H9 (cell line): ENCODE results near the gene EIF4E3. TPM values are rescaled to one million over a fixed set of nuclear protein-coding genes. Genes with fewer than 3 reads are reported as not detected.

ENCODE experiments used
- DNase-seq: peaks from one replicate; pipeline ENCODE4 v3.0.0-alpha.2; 2017
- H2AFZ ChIP-seq: one replicate; pipeline ENCODE4 v1.6.1; 2013; ENCODE audit warnings: mild to moderate bottlenecking, low read length, control low read depth, moderate library complexity
- H2AK5ac ChIP-seq: 2 replicates; pipeline ENCODE4 v1.6.1; 2013; ENCODE audit warnings: low read length, control low read depth, mixed read lengths; ENCODE audit not compliant: insufficient read length
- H2BK120ac ChIP-seq: one replicate; pipeline ENCODE4 v1.6.1; 2013; ENCODE audit warnings: low read depth, mild to moderate bottlenecking, low read length, control low read depth, inconsistent platforms; ENCODE audit not compliant: poor library complexity, severe bottlenecking
- H2BK12ac ChIP-seq: 2 replicates; pipeline ENCODE4 v1.6.1; 2013; ENCODE audit warnings: low read length, control low read depth, mixed read lengths, low read depth; ENCODE audit not compliant: insufficient read length
- H2BK15ac ChIP-seq: 2 replicates; pipeline ENCODE4 v1.6.1; 2013; ENCODE audit warnings: low read depth, low read length, control low read depth
- H2BK20ac ChIP-seq: one replicate; pipeline ENCODE4 v1.6.1; 2013; ENCODE audit warnings: low read depth, mild to moderate bottlenecking, low read length, control low read depth, inconsistent platforms; ENCODE audit not compliant: poor library complexity, severe bottlenecking
- H2BK5ac ChIP-seq: 2 replicates; pipeline ENCODE4 v1.6.1; 2013; ENCODE audit warnings: low read length, control low read depth, mixed read lengths; ENCODE audit not compliant: insufficient read length
- H3K14ac ChIP-seq: 2 replicates; pipeline ENCODE4 v1.6.1; 2013; ENCODE audit warnings: low read length, control low read depth; ENCODE audit not compliant: insufficient read depth
- H3K18ac ChIP-seq: 2 replicates; pipeline ENCODE4 v1.6.1; 2013; ENCODE audit warnings: low read depth, mild to moderate bottlenecking, mixed read lengths, low read length, control low read depth; ENCODE audit not compliant: insufficient read length
- H3K23ac ChIP-seq: 2 replicates; pipeline ENCODE4 v1.6.1; 2013; ENCODE audit warnings: low read length, control low read depth, mixed read lengths, low read depth; ENCODE audit not compliant: insufficient read length
- H3K23me2 ChIP-seq: 2 replicates; pipeline ENCODE4 v1.6.1; 2013; ENCODE audit warnings: low read depth, mild to moderate bottlenecking, mixed read lengths, low read length, control low read depth; ENCODE audit not compliant: insufficient read length, poor library complexity, severe bottlenecking
- H3K27ac ChIP-seq: 2 replicates; pipeline ENCODE4 v1.5.1; 2013; ENCODE audit warnings: low read length, control low read depth, mixed read lengths, low read depth; ENCODE audit not compliant: insufficient read length
- H3K27me3 ChIP-seq: 2 replicates; pipeline ENCODE4 v1.6.1; 2013; ENCODE audit warnings: low read length, control low read depth, inconsistent platforms; ENCODE audit not compliant: insufficient read depth
- H3K4ac ChIP-seq: 2 replicates; pipeline ENCODE4 v1.6.1; 2013; ENCODE audit warnings: low read depth, mild to moderate bottlenecking, control low read depth, inconsistent platforms, low read length, moderate library complexity
- H3K4me1 ChIP-seq: 2 replicates; pipeline ENCODE4 v1.6.1; 2013; ENCODE audit warnings: low read length, control low read depth, inconsistent platforms; ENCODE audit not compliant: insufficient read depth
- H3K4me2 ChIP-seq: 2 replicates; pipeline ENCODE4 v1.6.1; 2013; ENCODE audit warnings: low read length, control low read depth, mixed read lengths; ENCODE audit not compliant: insufficient read length, insufficient read depth
- H3K56ac ChIP-seq: 2 replicates; pipeline ENCODE4 v1.6.1; 2013; ENCODE audit warnings: low read depth, mild to moderate bottlenecking, mixed read lengths, low read length, control low read depth; ENCODE audit not compliant: insufficient read length
- H3K79me1 ChIP-seq: 2 replicates; pipeline ENCODE4 v1.6.1; 2013; ENCODE audit warnings: low read depth, mild to moderate bottlenecking, moderate library complexity, low read length, control low read depth, inconsistent platforms; ENCODE audit not compliant: insufficient read depth, poor library complexity, severe bottlenecking
- H3K79me2 ChIP-seq: 2 replicates; pipeline ENCODE4 v1.6.1; 2013; ENCODE audit warnings: low read length, control low read depth, inconsistent platforms; ENCODE audit not compliant: insufficient read depth
- H3K9ac ChIP-seq: 2 replicates; pipeline ENCODE4 v1.6.1; 2013; ENCODE audit warnings: low read length, control low read depth, mixed read lengths; ENCODE audit not compliant: insufficient read length; ENCODE audit errors: extremely low read depth
- H3K9me3 ChIP-seq: one replicate; pipeline ENCODE4 v1.6.1; 2013; ENCODE audit warnings: low read depth, low read length, inconsistent platforms; ENCODE audit not compliant: control insufficient read depth
- H3T11ph ChIP-seq: one replicate; pipeline ENCODE4 v1.6.1; 2013; ENCODE audit warnings: mild to moderate bottlenecking, low read length, control low read depth, inconsistent platforms
- H4K20me1 ChIP-seq: one replicate; pipeline ENCODE4 v1.6.1; 2013; ENCODE audit not compliant: control insufficient read depth, insufficient read length, insufficient read depth
- H4K5ac ChIP-seq: 2 replicates; pipeline ENCODE4 v1.6.1; 2013; ENCODE audit warnings: low read depth, mild to moderate bottlenecking, mixed read lengths, low read length, control low read depth; ENCODE audit not compliant: insufficient read length
- H4K8ac ChIP-seq: replicated peaks from 2 replicates; pipeline ENCODE4 v1.6.1; 2013; ENCODE audit warnings: low read length, control low read depth, mixed read lengths, low read depth; ENCODE audit not compliant: insufficient read length
- H4K91ac ChIP-seq: 2 replicates; pipeline ENCODE4 v1.6.1; 2013; ENCODE audit warnings: low read depth, mild to moderate bottlenecking, moderate library complexity, mixed read lengths, low read length, control low read depth; ENCODE audit not compliant: insufficient read length
- H3K27ac Mint-ChIP-seq, 3 experiments: 2 replicates in 2 of 3; 3 replicates in 1 of 3; pipeline ENCODE4 v1.8.0; 2020 to 2021; ENCODE audit warnings: mixed read lengths in 3 of 3, mild to moderate bottlenecking in 1 of 3, moderate library complexity in 1 of 3
- H3K27me3 Mint-ChIP-seq: 2 replicates; pipeline ENCODE4 v1.8.0; 2021; ENCODE audit warnings: low read depth, mild to moderate bottlenecking, moderate library complexity, mixed read lengths
- H3K36me3 Mint-ChIP-seq, 3 experiments: 2 replicates in 2 of 3; 3 replicates in 1 of 3; pipeline ENCODE4 v1.8.0; 2020 to 2021; ENCODE audit warnings: low read depth in 3 of 3, mixed read lengths in 3 of 3; ENCODE audit not compliant: insufficient read depth in 1 of 3
- H3K4me1 Mint-ChIP-seq, 2 experiments: 2 replicates each; pipeline ENCODE4 v1.8.0; 2020; ENCODE audit warnings: mixed read lengths in 2 of 2
- H3K4me3 Mint-ChIP-seq, 2 experiments: 2 replicates in 1 of 2; 3 replicates in 1 of 2; pipeline ENCODE4 v1.8.0; 2020 to 2021; ENCODE audit warnings: mild to moderate bottlenecking in 2 of 2, mixed read lengths in 2 of 2, moderate library complexity in 1 of 2
- H3K9me3 Mint-ChIP-seq, 2 experiments: 2 replicates in 1 of 2; 3 replicates in 1 of 2; pipeline ENCODE4 v1.8.0; 2020; ENCODE audit warnings: mild to moderate bottlenecking in 2 of 2, mixed read lengths in 2 of 2, moderate library complexity in 1 of 2
- CTCF ChIP-seq: fragments of 200-600 bp; sonication (generic); conservative IDR thresholded peaks from 3 replicates; pipeline ENCODE4 v1.8.0; 2021; ENCODE audit warnings: antibody characterized with exemption, mild to moderate bottlenecking
- WGBS: extraction: QIAGEN DNeasy Blood & Tissue Kit; methylation state at CpG from one replicate; pipeline ENCODE4 v1.1.7; 2013; ENCODE audit warnings: missing lambda C conversion rate, low lambda C conversion rate, mixed read lengths; ENCODE audit not compliant: insufficient read length; ENCODE audit errors: extremely low coverage; 5-methylcytosine and 5-hydroxymethylcytosine counted together
- total RNA-seq: library from RNA; stranded (reverse); gene quantifications from 2 replicates; pipeline ENCODE4 v1.2.1, GENCODE V29; 2021

Gene EIF4E3
- total RNA-seq, 1 experiment from 2014 or later = 12.9 TPM

GRCh38 chr3:71758091-71758490 is 32.9 kb upstream of the EIF4E3 start:
- no peak overlapping the region for H3K4me2 ChIP-seq
- no peak overlapping the region for H3K18ac ChIP-seq
- no peaks in the 10 kb centered on the region; a peak in 1 of 5 replicates for H3K9me3 Mint-ChIP-seq
- H3K27ac Mint-ChIP-seq = no peak overlapping the region
- no peak overlapping the region for H3K4me3 Mint-ChIP-seq
- WGBS = no CpG with 5 or more reads among the region's 2 CpGs
- no peak overlapping the region for H4K8ac ChIP-seq
- no peaks in the 10 kb centered on the region for H3K4me1 ChIP-seq
- no peak overlapping the region for H2BK12ac ChIP-seq
- no peak for DNase-seq
- H4K5ac ChIP-seq = no peak overlapping the region
- H3K23ac ChIP-seq = no peak overlapping the region
- H3K79me2 ChIP-seq = no peaks in the 10 kb centered on the region
- no peak for TF ChIP-seq CTCF
- no peak overlapping the region for H2BK20ac ChIP-seq
- peaks cover 9% of the 10 kb centered on the region for H3K23me2 ChIP-seq
- no peak overlapping the region for H3K9ac ChIP-seq
- no peak overlapping the region for H3K4ac ChIP-seq
- H3K9me3 ChIP-seq = no peaks in the 10 kb centered on the region
- peaks cover 11 to 12% of the 10 kb centered on the region in 2 experiments for H3K4me1 Mint-ChIP-seq
- peaks cover 0 to 4% (median 2%) of the 10 kb centered on the region in 3 experiments; a peak in 3 of 7 replicates for H3K36me3 Mint-ChIP-seq
- no peak overlapping the region for H2BK15ac ChIP-seq
- no peak overlapping the region for H4K91ac ChIP-seq
- no peak overlapping the region for H3K27ac ChIP-seq
- H3K56ac ChIP-seq = no peak overlapping the region
- H3K27me3 ChIP-seq = peaks cover under 1% of the 10 kb centered on the region; the same call in 1 of the 2 replicates
- no peak overlapping the region for H2AK5ac ChIP-seq
- no peak overlapping the region for H2BK5ac ChIP-seq
- H3K79me1 ChIP-seq = no peaks in the 10 kb centered on the region
- no peak overlapping the region for H2BK120ac ChIP-seq
- no peak overlapping the region for H3T11ph ChIP-seq
- H3K14ac ChIP-seq = no peak overlapping the region
- H2AFZ ChIP-seq = no peak overlapping the region
- H4K20me1 ChIP-seq = no peaks in the 10 kb centered on the region
- peaks cover 24% of the 10 kb centered on the region for H3K27me3 Mint-ChIP-seq
